ENCODE measurements around the gene NPHP1.
"Not testable (repeated sequence)": the region's sequence is repeated elsewhere in the genome, so short reads cannot be mapped to it uniquely, and the experiment has no call there.

The NPHP1 gene

DNA sequence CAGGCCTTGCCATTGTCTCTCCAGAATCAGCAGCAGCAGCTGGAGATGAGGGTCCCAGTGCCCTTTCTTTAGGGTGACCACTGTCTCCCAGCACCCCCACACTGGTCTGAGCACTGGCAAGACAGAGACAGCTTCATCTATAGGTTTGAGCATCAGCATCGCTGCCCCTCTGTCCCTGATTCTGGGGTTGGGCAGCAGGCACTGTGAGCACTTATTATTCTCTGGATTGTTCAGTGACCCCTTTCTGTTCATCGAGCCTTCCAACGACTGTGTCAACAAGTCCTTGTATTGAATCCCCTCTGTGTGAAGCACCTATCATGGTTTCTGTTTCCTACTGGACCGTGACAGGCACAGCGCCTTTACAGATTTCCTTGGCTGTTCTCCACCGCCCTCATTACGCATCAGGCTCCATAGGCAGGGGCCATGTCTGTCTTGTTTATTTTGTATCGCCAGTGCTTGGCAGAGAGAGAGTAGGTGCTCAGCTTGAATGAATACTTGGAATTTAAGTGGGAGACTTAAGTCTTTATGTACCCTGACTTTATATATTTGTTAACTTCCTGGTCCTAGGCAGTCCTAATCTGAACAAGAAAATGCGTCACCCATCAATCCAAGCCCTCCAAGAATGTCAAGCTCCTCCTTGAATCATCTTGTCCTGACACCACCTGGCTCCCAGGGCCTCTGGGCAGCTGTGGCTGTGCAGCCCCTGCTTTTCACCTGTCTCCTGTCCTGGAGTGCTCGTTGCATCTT lies 100.6 kb downstream of the NPHP1 start:
- DNase-seq (ENCODE audit: low read depth in 3 of 3) = no peak

DNA sequence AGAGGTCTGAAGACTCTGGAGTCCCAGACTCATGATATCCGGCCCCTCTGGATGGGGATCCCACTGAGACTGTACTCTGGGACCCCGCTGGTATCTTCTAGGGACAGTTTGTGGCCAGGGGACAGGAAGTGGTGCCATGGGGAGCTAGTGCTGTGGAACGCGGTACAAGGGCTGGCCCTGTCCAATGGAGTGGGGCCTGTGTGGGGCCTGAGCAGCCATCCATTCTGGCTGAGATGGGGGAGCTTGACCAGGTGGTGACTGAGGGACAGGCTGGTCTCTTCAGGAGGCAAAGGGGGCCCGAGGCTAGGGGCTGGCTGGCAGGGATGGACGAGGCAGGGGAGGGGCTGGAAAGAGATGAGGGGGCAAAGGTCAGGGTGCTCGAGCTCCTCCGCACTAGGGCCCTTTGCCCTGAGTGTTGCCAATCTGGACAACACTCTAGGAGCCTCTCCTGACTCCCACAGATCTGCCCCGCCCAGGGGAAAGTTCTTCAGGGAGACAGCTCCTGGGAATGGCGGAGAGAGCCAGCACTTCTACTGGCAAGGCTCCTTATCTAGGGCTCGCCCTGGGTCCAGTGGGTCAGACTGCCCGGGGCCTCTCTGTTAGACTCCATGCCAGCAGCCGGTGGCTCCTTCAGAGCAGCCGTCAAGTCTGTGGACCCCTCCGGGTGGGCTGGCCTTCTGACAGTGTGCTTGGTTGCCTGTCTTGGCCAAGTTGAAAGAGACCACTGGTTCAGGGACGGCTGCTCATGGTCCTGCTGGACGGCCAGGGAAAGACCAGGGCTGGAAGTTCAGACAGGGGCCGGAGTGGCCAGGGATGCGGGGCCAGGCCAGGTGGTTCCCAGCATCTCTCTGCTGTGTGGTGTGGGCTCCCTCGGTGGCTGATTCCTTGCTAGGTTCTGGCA lies 101.5 kb downstream of the NPHP1 start:
- no peak for DNase-seq (ENCODE audit: low read depth in 3 of 3)

DNA sequence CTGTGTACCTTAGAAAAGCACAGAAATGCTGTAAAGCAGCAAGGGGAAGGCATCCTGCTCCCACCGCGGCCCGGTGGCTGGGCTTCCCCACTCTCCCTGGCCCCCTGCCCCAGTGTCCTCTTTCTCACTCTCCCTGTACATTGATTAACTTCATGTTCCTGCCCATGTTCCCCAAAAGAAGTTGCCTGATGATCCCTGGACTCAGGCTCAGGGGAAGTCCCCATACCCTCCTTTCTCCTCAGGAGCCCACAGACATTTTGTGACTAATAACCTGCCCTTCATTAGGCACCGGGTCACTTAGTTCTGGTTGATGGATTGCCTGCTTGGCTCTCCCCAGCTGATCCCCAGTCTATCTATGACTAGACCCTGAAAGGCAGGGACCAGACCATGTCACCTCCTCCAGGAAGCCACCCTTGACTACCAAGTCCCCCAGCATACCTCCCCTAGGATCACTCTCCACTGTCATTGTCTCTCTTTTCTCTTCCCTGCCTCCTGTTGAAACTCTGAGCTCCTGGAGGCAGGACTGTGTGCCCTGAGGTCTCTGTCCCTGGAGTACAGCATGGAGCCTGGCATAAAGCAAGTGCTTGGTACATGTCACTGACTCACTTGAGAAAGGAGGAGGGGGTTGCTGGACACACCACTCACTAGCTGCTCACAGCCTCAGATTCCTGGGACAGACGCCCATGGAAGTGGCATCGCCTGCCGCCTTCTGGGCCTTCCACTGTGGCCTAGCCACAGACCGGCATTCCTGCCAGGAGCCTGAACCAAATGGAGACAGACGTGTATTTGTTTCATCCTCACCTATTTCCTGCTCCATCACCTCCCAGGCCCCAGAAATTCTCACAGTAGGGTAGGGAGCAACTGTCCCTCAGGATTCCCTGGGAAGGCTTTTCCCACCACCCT lies 102.7 kb downstream of the NPHP1 start:
- DNase-seq (ENCODE audit: low read depth in 3 of 3) = no peak

- DNase-seq (ENCODE audit: low read depth in 3 of 3) = no peak
Observed at GRCh38 chr2:110101280-110101844, 103.5 kb downstream of the NPHP1 start.

DNA sequence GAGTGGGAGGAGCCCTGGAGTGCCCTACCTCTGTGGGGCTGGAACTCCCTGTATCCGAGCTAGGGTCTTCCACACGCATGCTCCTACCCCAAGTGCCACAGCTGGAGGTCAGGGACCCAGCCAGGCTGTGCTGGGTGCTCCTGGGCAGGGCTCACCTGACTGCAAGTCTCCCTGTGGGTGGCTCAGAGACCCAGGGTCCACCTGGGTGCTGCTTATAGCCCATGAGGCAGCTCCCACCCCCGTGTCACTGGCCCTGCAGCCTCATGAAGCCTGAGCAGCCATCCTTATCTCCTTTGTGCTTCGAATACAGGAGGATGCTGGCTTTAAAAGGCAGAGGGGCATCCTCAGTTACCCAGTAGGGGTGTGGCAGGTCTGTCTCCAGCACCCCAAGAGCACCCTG lies 103.9 kb downstream of the NPHP1 start:
- DNase-seq (ENCODE audit: low read depth in 3 of 3) = not testable (repeated sequence)

DNA sequence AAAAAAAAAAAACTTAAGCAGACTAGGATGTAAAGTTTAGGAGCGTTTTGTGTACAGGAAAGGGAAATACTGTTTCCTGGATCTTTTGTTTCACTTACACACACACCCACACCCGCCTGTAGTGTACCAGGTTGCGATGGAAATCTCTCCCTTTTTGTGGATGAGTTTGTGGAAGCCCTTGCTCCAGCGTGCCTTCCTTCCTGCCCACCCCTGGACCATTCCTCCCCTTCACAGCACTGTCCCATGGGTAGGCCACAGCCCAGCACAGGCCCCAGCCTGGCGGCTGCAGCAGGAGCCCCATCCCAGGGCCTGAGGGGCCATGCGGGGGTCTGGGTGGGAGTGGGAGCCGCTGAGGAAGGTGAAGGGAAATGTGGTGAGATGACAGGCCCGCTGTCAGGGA lies 104.3 kb downstream of the NPHP1 start:
- no peak for DNase-seq (ENCODE audit: low read depth in 3 of 3)

DNA sequence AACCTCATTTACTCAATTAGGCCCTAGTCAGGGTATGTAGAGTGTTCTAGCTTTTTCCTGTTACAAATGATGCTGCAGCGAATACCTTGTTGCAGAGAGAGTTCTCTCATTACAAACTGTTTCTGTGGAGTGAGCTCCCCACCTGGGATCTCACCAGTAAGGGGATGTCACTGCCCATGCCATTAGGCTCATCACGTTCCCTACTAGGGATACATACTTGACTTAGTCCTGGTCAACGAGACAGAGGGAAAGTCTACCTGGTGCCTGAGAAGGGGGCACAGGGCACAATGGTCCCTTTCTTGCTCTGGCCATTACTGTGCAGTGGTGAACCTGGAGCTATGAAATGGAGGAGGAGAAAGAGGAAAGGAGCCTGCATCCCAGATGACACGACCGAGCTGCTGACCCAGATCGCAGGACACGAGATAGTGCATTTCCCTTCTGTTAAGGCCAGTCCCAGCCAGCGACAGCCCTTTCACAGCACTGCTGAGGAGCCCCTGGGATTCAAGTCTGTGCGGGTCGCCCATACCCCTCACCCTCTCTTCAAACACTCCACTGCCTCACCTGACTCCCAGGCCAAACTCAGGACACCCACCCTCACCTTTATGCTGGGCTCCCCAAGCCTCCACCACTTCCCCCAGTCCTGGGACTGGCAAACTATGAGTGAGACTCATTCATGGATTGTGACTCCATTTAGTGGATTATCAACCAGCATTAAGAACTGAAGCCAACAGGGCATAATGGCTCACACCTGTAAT lies 105.2 kb downstream of the NPHP1 start:
- DNase-seq (ENCODE audit: low read depth in 3 of 3) = no peak

GRCh38 chr2:110099038-110099425 lies 105.8 kb downstream of the NPHP1 start:
- no peak for DNase-seq (ENCODE audit: low read depth in 3 of 3)

- no peak for DNase-seq (ENCODE audit: low read depth in 3 of 3)
Observed at GRCh38 chr2:110097506-110098220, 107.2 kb downstream of the NPHP1 start.

- DNase-seq (ENCODE audit: low read depth in 3 of 3) = no peak
Observed at GRCh38 chr2:110095994-110096633, 108.7 kb downstream of the NPHP1 start.

- not testable (repeated sequence) for DNase-seq (ENCODE audit: low read depth in 3 of 3)
Observed at GRCh38 chr2:110094884-110095534, 109.8 kb downstream of the NPHP1 start.

DNA sequence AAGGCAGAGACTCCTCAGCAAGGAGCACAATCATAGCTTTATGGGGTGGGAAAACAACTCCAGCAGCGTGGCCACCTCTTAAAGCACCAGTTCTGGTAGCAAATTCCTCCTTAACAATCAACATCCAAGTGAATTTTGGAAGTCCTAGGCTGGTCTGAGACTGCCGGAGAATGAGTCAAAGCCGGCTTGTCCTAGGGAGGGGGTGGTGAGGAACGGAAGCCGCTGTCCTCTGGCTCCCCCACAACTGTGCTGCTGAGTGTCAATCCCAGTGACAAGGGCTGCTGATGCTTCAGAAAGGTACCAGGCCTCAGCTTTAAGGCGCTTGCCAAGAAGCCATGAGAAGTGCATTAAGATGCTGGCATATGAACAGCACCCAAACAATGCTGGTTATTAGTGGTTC lies 110.9 kb downstream of the NPHP1 start:
- DNase-seq (ENCODE audit: low read depth in 3 of 3) = not testable (repeated sequence)

DNA sequence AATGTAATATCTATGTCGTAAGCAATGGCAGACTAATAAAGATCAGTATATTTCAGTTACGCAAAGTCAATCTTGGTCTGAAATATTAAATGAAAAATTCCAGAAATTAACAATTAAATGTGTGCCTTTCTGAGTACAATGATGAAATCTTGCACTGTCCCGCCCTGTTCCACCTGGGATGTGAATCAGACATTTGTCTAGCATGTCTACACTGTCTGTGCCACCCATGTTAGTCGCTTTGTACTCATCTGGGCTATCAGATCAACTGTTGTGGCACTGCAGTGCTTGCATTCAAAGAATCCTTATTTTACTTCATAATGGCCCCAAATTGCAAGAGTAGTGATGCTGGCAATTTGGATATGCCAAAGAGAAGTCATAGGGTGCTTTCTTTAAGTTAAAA lies 114.6 kb downstream of the NPHP1 start:
- DNase-seq (ENCODE audit: low read depth in 3 of 3) = not testable (repeated sequence)

GRCh38 chr2:110083757-110084156 lies 121.1 kb downstream of the NPHP1 start:
- not testable (repeated sequence) for DNase-seq (ENCODE audit: low read depth in 3 of 3)

DNA sequence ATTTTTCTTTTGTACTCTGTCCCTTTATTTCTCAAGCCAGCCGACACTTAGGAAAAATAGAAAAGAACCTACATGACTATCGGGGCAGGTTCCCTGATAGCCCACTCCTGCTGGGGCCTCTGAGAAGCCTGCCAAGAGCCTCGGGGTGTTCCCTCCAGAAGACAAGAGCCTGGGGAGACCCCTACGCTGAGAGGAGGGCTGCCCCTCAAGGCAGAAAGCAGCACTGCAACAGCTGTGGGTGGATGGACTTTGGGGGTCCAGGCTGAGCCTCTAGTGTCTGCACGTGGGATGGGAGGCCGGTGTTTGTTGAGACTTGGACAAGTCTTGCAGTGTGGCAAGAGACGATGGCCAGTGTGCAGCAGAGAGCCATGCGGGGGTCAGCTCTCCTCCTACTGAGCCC lies 121.7 kb downstream of the NPHP1 start:
- not testable (repeated sequence) for DNase-seq (ENCODE audit: low read depth in 3 of 3)

- not testable (repeated sequence) for DNase-seq (ENCODE audit: low read depth in 3 of 3)
Observed at GRCh38 chr2:110078104-110078503, 126.7 kb downstream of the NPHP1 start.

GRCh38 chr2:110075896-110076295 lies 128.9 kb downstream of the NPHP1 start:
- not testable (repeated sequence) for DNase-seq (ENCODE audit: low read depth in 3 of 3)

All from stimulated activated CD4-positive, alpha-beta T cell treated with anti-CD3 and anti-CD28 coated beads, TNF-alpha, amount 100 ng/mL, for 4 hours (primary cell).